Measurements from ENCODE around the gene ARPC1B.

ARPC1B gene

GRCh38 chr7:99389772-99390171 is 15.2 kb downstream of the ARPC1B start:
- no peak for DNase-seq (ENCODE audit: low spot score)

GRCh38 chr7:99390941-99391602 is 16.5 kb downstream of the ARPC1B start:
- DNase-seq (ENCODE audit: low spot score): no peak

GRCh38 chr7:99392046-99392445 is 17.5 kb downstream of the ARPC1B start:
- DNase-seq (ENCODE audit: low spot score): no peak

GRCh38 chr7:99392659-99393354 is 18.3 kb downstream of the ARPC1B start:
- DNase-seq (ENCODE audit: low spot score): peak; percentile 60

GRCh38 chr7:99393355-99394187 is 19.0 kb downstream of the ARPC1B start:
- no peak for DNase-seq (ENCODE audit: low spot score)

- no peak for DNase-seq (ENCODE audit: low spot score)
These were observed 19.6 kb downstream of the ARPC1B start for GRCh38 chr7:99394188-99394502.

GRCh38 chr7:99395616-99396327 is 21.2 kb downstream of the ARPC1B start:
- DNase-seq (ENCODE audit: low spot score): no peak

GRCh38 chr7:99396418-99397296 is 22.1 kb downstream of the ARPC1B start:
- no peak for DNase-seq (ENCODE audit: low spot score)

GRCh38 chr7:99397297-99397983 is 22.9 kb downstream of the ARPC1B start:
- no peak for DNase-seq (ENCODE audit: low spot score)

GRCh38 chr7:99398891-99399445 is 24.4 kb downstream of the ARPC1B start:
- no peak for DNase-seq (ENCODE audit: low spot score)

- DNase-seq (ENCODE audit: low spot score): no peak
These were observed 25.1 kb downstream of the ARPC1B start for GRCh38 chr7:99399597-99399996.

GRCh38 chr7:99402854-99403253 is 28.3 kb downstream of the ARPC1B start:
- DNase-seq (ENCODE audit: low spot score): no peak

- DNase-seq (ENCODE audit: low spot score): no peak
These were observed 29.2 kb downstream of the ARPC1B start for GRCh38 chr7:99403764-99404163.

GRCh38 chr7:99404235-99404976 is 29.9 kb downstream of the ARPC1B start:
- peak; percentile 43 for DNase-seq (ENCODE audit: low spot score)

GRCh38 chr7:99404977-99405320 is 30.4 kb downstream of the ARPC1B start:
- DNase-seq (ENCODE audit: low spot score): no peak

GRCh38 chr7:99406557-99406956 is 32.0 kb downstream of the ARPC1B start:
- DNase-seq (ENCODE audit: low spot score): no peak

- DNase-seq (ENCODE audit: low spot score): peak; percentile 89
These were observed 33.4 kb downstream of the ARPC1B start for GRCh38 chr7:99407872-99408378.

GRCh38 chr7:99408379-99409191 is 34.1 kb downstream of the ARPC1B start, which contains the start of the genes BUD31 and PDAP1:
BUD31 (plus strand) TSS chr7:99408969; CDS start chr7:99411093, 2,124 bp downstream.
PDAP1 (minus strand) TSS chr7:99408597; CDS start chr7:99408548, 49 bp downstream.
- peak; percentile 96 for DNase-seq (ENCODE audit: low spot score)

GRCh38 chr7:99409192-99409572 is 34.7 kb downstream of the ARPC1B start:
- DNase-seq (ENCODE audit: low spot score): no peak

Data from AG08395 (cell line).